A673 (cell line): ENCODE measurements around the gene ESPN. TPM values are rescaled to one million over a fixed set of nuclear protein-coding genes. Genes with fewer than 3 reads are reported as not detected.

Source experiments
- BruUV-seq: library from RNA; stranded (reverse); fragments of 400-500 nt; replicated peaks from 2 replicates; lab custom pipeline; 2021; lab: Mats Ljungman, UMichigan
- CTCF ChIA-PET: fragments of 300-600 bp; sonication (Branson Sonifier 250); formaldehyde crosslinking; loops from one replicate; lab custom pipeline; 2022; ENCODE audit warnings: antibody characterized with exemption; lab: Charles Lee
- POLR2A ChIA-PET: fragments of 300-600 bp; sonication (Branson Sonifier 250); formaldehyde crosslinking; loops from one replicate; lab custom pipeline; 2022; ENCODE audit warnings: antibody characterized with exemption; ENCODE audit not compliant: low non-redundant PET; lab: Charles Lee
- DNase-seq: peaks from one replicate; pipeline ENCODE4 v3.0.0-alpha.2; 2015; ENCODE audit warnings: low spot score
- H3K27ac ChIP-seq: fragments of 200-600 bp; sonication (generic); 2 replicates; pipeline ENCODE4 v1.5.1; 2016; ENCODE audit warnings: mixed run types, low read depth, mild to moderate bottlenecking, mixed read lengths, antibody characterized with exemption, low read length; ENCODE audit not compliant: poor library complexity, severe bottlenecking
- H3K27me3 ChIP-seq: fragments of 200-600 bp; sonication (generic); replicated peaks from 2 replicates; pipeline ENCODE4 v1.6.1; 2017; ENCODE audit warnings: mixed run types, low read depth, mild to moderate bottlenecking, mixed read lengths, antibody characterized with exemption, low read length; ENCODE audit not compliant: insufficient read depth, poor library complexity
- H3K36me3 ChIP-seq: fragments of 200-600 bp; sonication (generic); 2 replicates; pipeline ENCODE4 v1.6.1; 2016; ENCODE audit warnings: mixed run types, mild to moderate bottlenecking, mixed read lengths, antibody characterized with exemption, low read length; ENCODE audit not compliant: insufficient read depth, poor library complexity, severe bottlenecking
- H3K4me1 ChIP-seq: fragments of 200-600 bp; sonication (generic); 2 replicates; pipeline ENCODE4 v1.6.1; 2017; ENCODE audit warnings: mixed run types, mild to moderate bottlenecking, mixed read lengths, antibody characterized with exemption, low read length; ENCODE audit not compliant: insufficient read depth, poor library complexity, severe bottlenecking
- H3K4me3 ChIP-seq: fragments of 200-600 bp; sonication (generic); 2 replicates; pipeline ENCODE4 v1.5.1; 2016; ENCODE audit warnings: low read depth, mixed run types, mild to moderate bottlenecking, mixed read lengths, low read length; ENCODE audit not compliant: poor library complexity, severe bottlenecking
- H3K9me3 ChIP-seq: fragments of 200-600 bp; sonication (generic); 2 replicates; pipeline ENCODE4 v1.6.1; 2016; ENCODE audit warnings: mixed run types, low read depth, mild to moderate bottlenecking, mixed read lengths, antibody characterized with exemption, low read length; ENCODE audit not compliant: poor library complexity, severe bottlenecking
- CTCF ChIP-seq: fragments of 300-800, 200-600 bp; sonication (generic); conservative IDR thresholded peaks from 2 replicates; pipeline ENCODE4 v1.5.1; 2017; ENCODE audit warnings: low read depth, mild to moderate bottlenecking, antibody characterized with exemption, low read length, moderate library complexity, mixed read lengths
- EZH2 ChIP-seq: fragments of 200-600 bp; sonication (generic); IDR thresholded peaks from 2 replicates; pipeline ENCODE4 v1.6.1; 2017; ENCODE audit warnings: borderline replicate concordance, low read depth, mild to moderate bottlenecking, mixed read lengths, antibody characterized with exemption, low read length; ENCODE audit not compliant: poor library complexity, severe bottlenecking
- intact Hi-C: fragments of 100-400 bp; cut with micrococcal nuclease; formaldehyde crosslinking; loops from one replicate; pipeline ENCODE4 v1.10.0; 2022; ENCODE audit not compliant: unreplicated experiment
- microRNA-seq: library from miRNA; unstranded; fragments of <30 nt; microRNA quantifications from one replicate; pipeline ENCODE4 v1.2.0, GENCODE V29; 2021
- total RNA-seq: library from RNA; stranded (reverse); gene quantifications from 2 replicates; pipeline ENCODE4 v1.2.3, GENCODE V29; 2021

The ESPN gene
- total RNA-seq, 1 experiment from 2014 or later: not detected

GRCh38 chr1:6509919-6510291 is 85.3 kb downstream of the ESPN start:
- POLR2A ChIA-PET: no interaction called here
- no peak for TF ChIP-seq EZH2
- TF ChIP-seq CTCF: no peak
- Histone ChIP-seq H3K27me3 (no peaks in the 10 kb centered on the region), H3K4me1 (no peaks in the 10 kb centered on the region), H3K27ac (no peak overlapping the region), H3K4me3 (no peak overlapping the region), H3K9me3 (no peaks in the 10 kb centered on the region), H3K36me3 (no peaks in the 10 kb centered on the region)
- DNase-seq: no peak
- intact Hi-C loops: no loop called here
- no TSS peak for BruUV-seq
- CTCF ChIA-PET: no interaction called here

GRCh38 chr1:6510493-6510892 is 85.9 kb downstream of the ESPN start:
- intact Hi-C loops: no loop called here
- no TSS peak for BruUV-seq
- no peaks in the 10 kb centered on the region for H3K9me3 ChIP-seq
- ChIA-PET POLR2A (no interaction called here), CTCF (no interaction called here)
- H3K4me3 ChIP-seq: no peak overlapping the region
- H3K36me3 ChIP-seq: no peaks in the 10 kb centered on the region
- no peaks in the 10 kb centered on the region for H3K27me3 ChIP-seq
- TF ChIP-seq CTCF (no peak), EZH2 (no peak)
- no peak overlapping the region for H3K27ac ChIP-seq
- H3K4me1 ChIP-seq: no peaks in the 10 kb centered on the region
- DNase-seq: no peak

Small RNA genes within 50 kb of the gene (microRNA-seq; reads per million reads assigned to microRNA genes)
- not detected for gene MIR4252

Other genes starting within 250 kb of the ESPN start
- gene CHD5, start 244.5 kb upstream of the ESPN start, total RNA-seq: 0.22 and 0.58 TPM in 2 replicates
- gene RPL22, start 225.2 kb upstream of the ESPN start, total RNA-seq: 436 and 494 TPM in 2 replicates
- gene RNF207, start 218.7 kb upstream of the ESPN start, total RNA-seq: 6.4 and 12.5 TPM in 2 replicates
- gene ICMT, start 188.8 kb upstream of the ESPN start, total RNA-seq: 94.5 and 104 TPM in 2 replicates
- not detected in 2 replicates for gene HES3, start 180.6 kb upstream of the ESPN start, total RNA-seq
- 8.4 and 11.7 TPM in 2 replicates for gene GPR153, start 163.7 kb upstream of the ESPN start, total RNA-seq
- 129 and 132 TPM in 2 replicates for gene ACOT7, start 31.0 kb upstream of the ESPN start, total RNA-seq
- gene HES2, start 4.9 kb upstream of the ESPN start, total RNA-seq: not detected in 2 replicates
- 0.97 and 1.5 TPM in 2 replicates for gene TNFRSF25, start 41.4 kb downstream of the ESPN start, total RNA-seq
- 0.86 and 2.3 TPM in 2 replicates for gene PLEKHG5, start 66.9 kb downstream of the ESPN start, total RNA-seq
- 48.5 and 55.6 TPM in 2 replicates for gene NOL9, start 129.7 kb downstream of the ESPN start, total RNA-seq
- gene TAS1R1, start 130.5 kb downstream of the ESPN start, total RNA-seq: not detected in 2 replicates
- gene ZBTB48, start 155.2 kb downstream of the ESPN start, total RNA-seq: 29.9 and 35.3 TPM in 2 replicates
- gene KLHL21, start 178.1 kb downstream of the ESPN start, total RNA-seq: 29.4 and 38.0 TPM in 2 replicates
- gene PHF13, start 189.0 kb downstream of the ESPN start, total RNA-seq: 37.8 and 44.2 TPM in 2 replicates
- 23.6 and 27.9 TPM in 2 replicates for gene THAP3, start 200.1 kb downstream of the ESPN start, total RNA-seq